ENCODE data around the gene SLC2A9. TPM values are rescaled to one million over a fixed set of nuclear protein-coding genes. Genes with fewer than 3 reads are reported as not detected.

SLC2A9 gene
- total and polyA plus RNA-seq, 2 donors (not counting 3 experiments of a cell fraction or from before 2014, with no cell fraction given): 1.6 to 1.8 TPM

- Histone ChIP-seq H3K27me3 (ENCODE audit: control insufficient read depth in 2 of 2, insufficient read depth in 2 of 2, low read length in 2 of 2) (no peaks in the 10 kb centered on the region), H3K79me2 (ENCODE audit: control insufficient read depth, insufficient read depth, low read length) (no peaks in the 10 kb centered on the region), H3K27ac (ENCODE audit: insufficient read depth, low read depth, low read length) (no peak overlapping the region), H3K9me1 (replicated peaks; ENCODE audit: control insufficient read depth, extremely low read depth, insufficient read depth, low read length) (no peaks in the 10 kb centered on the region), H4K20me1 (replicated peaks; ENCODE audit: control insufficient read depth, extremely low read depth, insufficient read depth, low read length) (no peaks in the 10 kb centered on the region), H3K4me3 (replicated peaks in 1 of 3; ENCODE audit: insufficient read depth in 1 of 3, low read depth in 1 of 3, low read length in 3 of 3) (no peak overlapping the region), H3K9me3 (replicated peaks; ENCODE audit: control insufficient read depth, insufficient read depth, low read length) (no peaks in the 10 kb centered on the region), H3K4me2 (ENCODE audit: insufficient read depth, low read length) (no peak overlapping the region), H3K9ac (replicated peaks; ENCODE audit: extremely low read depth, insufficient read depth, low read length) (no peak overlapping the region), H3K36me3 (ENCODE audit: control insufficient read depth in 2 of 2, extremely low read depth in 1 of 2, insufficient read depth in 2 of 2, low read length in 2 of 2) (no peaks in the 10 kb centered on the region), H3K4me1 (ENCODE audit: control insufficient read depth, extremely low read depth, insufficient read depth, low read length) (peaks cover 6% of the 10 kb centered on the region), H2AFZ (ENCODE audit: low read depth, low read length) (no peak overlapping the region)
- intact Hi-C loops (cut with micrococcal nuclease): no loop called here
- DNase-seq (ENCODE audit: low read depth, low spot score): no peak
- TF ChIP-seq EZH2 (IDR thresholded peaks at IDR 0.05; ENCODE audit: borderline replicate concordance, low read depth, low read length, severe bottlenecking) (no peak), GATA2 (IDR thresholded peaks at IDR 0.05; ENCODE audit: insufficient read depth, insufficient read length, low read depth, low read length) (no peak), JUN (IDR thresholded peaks at IDR 0.05; ENCODE audit: borderline replicate concordance, insufficient read depth, insufficient read length, low read depth) (no peak), POLR2AphosphoS5 (IDR thresholded peaks at IDR 0.05; ENCODE audit: insufficient read depth, low read depth, low read length) (no peak), MYC (IDR thresholded peaks at IDR 0.05; ENCODE audit: low read depth, low read length) (no peak), FOS (IDR thresholded peaks at IDR 0.05; ENCODE audit: borderline replicate concordance, insufficient read depth, low read length) (no peak), POLR2A (IDR thresholded peaks at IDR 0.05; ENCODE audit: low read depth, low read length) (no peak), CTCF (IDR thresholded peaks at IDR 0.05; ENCODE audit: extremely low read depth in 1 of 2, insufficient read depth in 1 of 2, low read depth in 1 of 2, low read length in 2 of 2) (no peak)
- TF ChIP-seq, protein P1, sequence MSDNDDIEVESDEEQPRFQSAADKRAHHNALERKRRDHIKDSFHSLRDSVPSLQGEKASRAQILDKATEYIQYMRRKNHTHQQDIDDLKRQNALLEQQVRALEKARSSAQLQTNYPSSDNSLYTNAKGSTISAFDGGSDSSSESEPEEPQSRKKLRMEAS (IDR thresholded peaks at IDR 0.05; ENCODE audit: insufficient read depth, insufficient read length): no peak
- FAIRE-seq: no peak
- BruUV-seq (replicated peaks): no TSS peak
- CTCF ChIA-PET: no interaction called here
- POLR2A ChIA-PET: no interaction called here
- dilution Hi-C loops (cut with MboI; ENCODE audit: extremely low pct_ligation_motif_present, low sequenced_read_pairs): no loop called here
Observed at GRCh38 chr4:10055871-10056270, 34.6 kb upstream of the SLC2A9 start.
